GM12878 (cell line): ENCODE measurements around the gene GALNT18. TPM values are rescaled to one million over a fixed set of nuclear protein-coding genes. Genes with fewer than 3 reads are reported as not detected.

Experiments
- ATAC-seq: fragments of 200-7000 bp; cut with Tn5 transposase; 3 replicates; pipeline ENCODE4 v1.9.1; 2020; ENCODE audit warnings: mild to moderate bottlenecking, moderate library complexity
- BruUV-seq: library from RNA; stranded (reverse); fragments of 400-500 nt; replicated peaks from 2 replicates; lab custom pipeline; 2021; lab: Mats Ljungman, UMichigan
- CTCF ChIA-PET: fragments of 300-600 bp; sonication (Branson Sonifier 250); formaldehyde crosslinking; extraction: SDS; loops from one replicate; lab custom pipeline; 2021; ENCODE audit warnings: inconsistent platforms; lab: Yijun Ruan, JAX
- POLR2A ChIA-PET: fragments of 350-600 bp; formaldehyde crosslinking; extraction: SDS; loops from one replicate; lab custom pipeline; 2021; ENCODE audit warnings: inconsistent platforms; lab: Charles Lee
- RAD21 ChIA-PET: fragments of 300-600 bp; sonication (Branson Sonifier 250); formaldehyde crosslinking; loops from one replicate; lab custom pipeline; 2023; ENCODE audit warnings: antibody characterized with exemption; ENCODE audit not compliant: unreplicated experiment; lab: Charles Lee
- SMC1A ChIA-PET: fragments of 300-600 bp; sonication (Branson Sonifier 250); formaldehyde crosslinking; loops from one replicate; lab custom pipeline; 2023; ENCODE audit not compliant: unreplicated experiment, uncharacterized antibody; lab: Charles Lee
- DNase-seq: peaks from one replicate; pipeline ENCODE4 v3.0.0-alpha.2; 2011; ENCODE audit warnings: low read depth, low spot score
- FAIRE-seq: peaks from 3 replicates; lab custom pipeline; 2011; peaks lifted over from hg19 to GRCh38; lab: Jason Lieb, UNC
- H2AFZ ChIP-seq: 2 replicates; pipeline ENCODE4 v1.6.0; 2011; ENCODE audit warnings: low read depth, low read length, control low read depth; ENCODE audit not compliant: control insufficient read depth
- H3K27ac ChIP-seq: 2 replicates; pipeline ENCODE4 v1.5.1; 2011; ENCODE audit warnings: control low read depth; ENCODE audit not compliant: control insufficient read depth, insufficient read depth
- H3K27me3 ChIP-seq, 2 experiments: replicated peaks in 1 of 2; 2 replicates each; pipeline versions ENCODE4 v1.6.0 to v1.6.1; 2011; ENCODE audit warnings: low read length in 1 of 2; ENCODE audit not compliant: control insufficient read depth in 2 of 2, insufficient read depth in 2 of 2
- H3K36me3 ChIP-seq, 2 experiments: 2 replicates each; pipeline ENCODE4 v1.5.1; 2011; ENCODE audit warnings: low read length in 1 of 2; ENCODE audit not compliant: control insufficient read depth in 2 of 2, insufficient read depth in 2 of 2
- H3K4me1 ChIP-seq: 2 replicates; pipeline ENCODE4 v1.6.1; 2011; ENCODE audit warnings: mild to moderate bottlenecking, low read length, moderate library complexity, mixed read lengths; ENCODE audit not compliant: control insufficient read depth, insufficient read depth
- H3K4me2 ChIP-seq: 2 replicates; pipeline ENCODE4 v1.6.0; 2011; ENCODE audit warnings: control low read depth; ENCODE audit not compliant: control insufficient read depth, insufficient read depth
- H3K4me3 ChIP-seq: fragments of 200-600 bp; sonication (generic); 2 replicates; pipeline ENCODE4 v1.5.1; 2016
- H3K79me2 ChIP-seq: 2 replicates; pipeline ENCODE4 v1.6.0; 2011; ENCODE audit warnings: low read length; ENCODE audit not compliant: control insufficient read depth, insufficient read depth
- H3K9ac ChIP-seq: 2 replicates; pipeline ENCODE4 v1.8.0; 2011; ENCODE audit warnings: low read length, control low read depth, mixed read lengths; ENCODE audit not compliant: control insufficient read depth, insufficient read depth
- H3K9me3 ChIP-seq: replicated peaks from 3 replicates; pipeline ENCODE4 v1.5.1; 2011; ENCODE audit warnings: mild to moderate bottlenecking, low read length; ENCODE audit not compliant: control insufficient read depth, insufficient read depth
- H4K20me1 ChIP-seq: 2 replicates; pipeline ENCODE4 v1.6.0; 2011; ENCODE audit not compliant: control insufficient read depth, insufficient read depth
- GABPA ChIP-seq: IDR thresholded peaks from 2 replicates; pipeline ENCODE4 v1.6.1; 2014; ENCODE audit warnings: antibody characterized with exemption, low read depth, mild to moderate bottlenecking, inconsistent platforms
- MLLT1 ChIP-seq: fragments of 450-650 bp; IDR thresholded peaks from 2 replicates; pipeline ENCODE4 v1.6.1; 2016; ENCODE audit warnings: mild to moderate bottlenecking
- NBN ChIP-seq: fragments of 450-650 bp; IDR thresholded peaks from 2 replicates; pipeline ENCODE4 v1.6.1; 2016
- NFYB ChIP-seq: IDR thresholded peaks from 2 replicates; pipeline ENCODE4 v1.6.1; 2011; ENCODE audit warnings: low read depth, mild to moderate bottlenecking, low read length, improper control_type of control experiment, moderate library complexity; ENCODE audit not compliant: insufficient read depth
- NR2C1 ChIP-seq: fragments of 450-650 bp; IDR thresholded peaks from 2 replicates; pipeline ENCODE4 v1.6.1; 2017; ENCODE audit warnings: antibody characterized with exemption, mild to moderate bottlenecking, moderate library complexity
- RELB ChIP-seq: fragments of 450-650 bp; IDR thresholded peaks from 2 replicates; pipeline ENCODE4 v1.6.1; 2017; ENCODE audit warnings: low read depth, mild to moderate bottlenecking, moderate library complexity
- RUNX3 ChIP-seq: IDR thresholded peaks from 2 replicates; pipeline ENCODE4 v1.6.1; 2012; ENCODE audit warnings: low read length, inconsistent platforms
- TCF12 ChIP-seq: IDR thresholded peaks from 2 replicates; pipeline ENCODE4 v1.6.1; 2011; ENCODE audit warnings: low read depth, mild to moderate bottlenecking, low read length
- WGBS: methylation state at CpG from one replicate; pipeline ENCODE4 v1.1.6; 2016; ENCODE audit warnings: low lambda C conversion rate; ENCODE audit not compliant: insufficient replicate concordance, insufficient coverage; ENCODE audit errors: missing lambda C conversion rate; 5-methylcytosine and 5-hydroxymethylcytosine counted together
- in situ Hi-C: fragments of 300-500 bp; cut with MboI; formaldehyde crosslinking; loops from 9 replicates; pipeline ENCODE4 v1.14.3; 2018; ENCODE audit warnings: mixed read lengths
- intact Hi-C: fragments of 100-400 bp; cut with micrococcal nuclease; formaldehyde crosslinking; loops from one replicate; pipeline ENCODE4 v1.14.2; 2022; ENCODE audit not compliant: unreplicated experiment
- polyA plus RNA-seq, 11 experiments: library from polyadenylated mRNA; depleted of rRNA in 4 of 11; unstranded in 6 of 11; stranded (reverse) in 5 of 11; fragments of >200 nt; fragmentation: Nextera tagmentation in 4 of 11; fragmentation: Illumina TruSeq in 1 of 11; extraction: Ambion mirVana in 4 of 11; extraction: Trizol in 1 of 11; gene quantifications; 1 replicate in 1 of 11; 2 replicates in 10 of 11; pipeline versions ENCODE4 v1.2.1 to v1.2.3, GENCODE V29; 2011 to 2016; ENCODE audit warnings: inconsistent platforms in 2 of 11, missing spikeins in 2 of 11, low read depth in 1 of 11
- total RNA-seq, 4 experiments: library from RNA; depleted of rRNA in 3 of 4; stranded (reverse); fragments of >200 nt in 3 of 4; fragmentation: Illumina TruSeq in 1 of 4; extraction: Trizol in 1 of 4; gene quantifications; 2 replicates each; pipeline versions ENCODE4 v1.2.1 to v1.2.3, GENCODE V29; 2013 to 2021
- TF ChIP-seq, protein P1 (sequence below): fragments of 150-350 bp; IDR thresholded peaks from 2 replicates; pipeline ENCODE4 v1.6.1; 2016; ENCODE audit warnings: low read depth, low read length
- TF ChIP-seq, protein P2 (sequence below): IDR thresholded peaks from 2 replicates; pipeline ENCODE4 v1.6.1; 2011; ENCODE audit warnings: low read depth, mild to moderate bottlenecking, low read length, moderate library complexity, borderline replicate concordance; ENCODE audit errors: extremely low read depth
- TF ChIP-seq, protein P3 (sequence below): IDR thresholded peaks from 2 replicates; pipeline ENCODE4 v1.6.1; 2011; ENCODE audit warnings: mild to moderate bottlenecking, low read depth, low read length, moderate library complexity; ENCODE audit not compliant: insufficient replicate concordance

The GALNT18 gene
- total and polyA plus RNA-seq, 10 of the 15 experiments (the other 5 are each of a cell fraction or from before 2014, with no cell fraction given) = 1.2 to 14.2 (median 6.3) TPM

DNA sequence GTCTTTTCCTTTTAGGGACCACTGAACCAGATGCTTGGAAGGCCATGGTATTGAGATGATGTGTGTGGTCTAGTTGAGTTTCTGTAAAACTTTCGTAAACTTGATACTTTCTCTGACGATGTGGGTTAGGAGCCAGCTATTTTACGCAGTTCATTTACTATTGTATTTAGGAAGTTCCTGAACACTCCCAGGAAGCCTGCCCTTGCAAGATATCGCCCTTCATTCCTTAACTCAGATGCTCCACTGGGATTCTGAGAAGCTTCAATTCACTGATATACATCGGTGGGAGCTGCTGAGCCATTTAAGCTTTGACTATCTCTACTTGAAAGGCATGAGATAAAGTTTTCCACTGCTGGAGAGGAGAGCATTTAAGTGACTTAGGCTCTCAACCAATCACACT is 390.0 kb downstream of the GALNT18 start (continued):
- TF ChIP-seq, protein P1, sequence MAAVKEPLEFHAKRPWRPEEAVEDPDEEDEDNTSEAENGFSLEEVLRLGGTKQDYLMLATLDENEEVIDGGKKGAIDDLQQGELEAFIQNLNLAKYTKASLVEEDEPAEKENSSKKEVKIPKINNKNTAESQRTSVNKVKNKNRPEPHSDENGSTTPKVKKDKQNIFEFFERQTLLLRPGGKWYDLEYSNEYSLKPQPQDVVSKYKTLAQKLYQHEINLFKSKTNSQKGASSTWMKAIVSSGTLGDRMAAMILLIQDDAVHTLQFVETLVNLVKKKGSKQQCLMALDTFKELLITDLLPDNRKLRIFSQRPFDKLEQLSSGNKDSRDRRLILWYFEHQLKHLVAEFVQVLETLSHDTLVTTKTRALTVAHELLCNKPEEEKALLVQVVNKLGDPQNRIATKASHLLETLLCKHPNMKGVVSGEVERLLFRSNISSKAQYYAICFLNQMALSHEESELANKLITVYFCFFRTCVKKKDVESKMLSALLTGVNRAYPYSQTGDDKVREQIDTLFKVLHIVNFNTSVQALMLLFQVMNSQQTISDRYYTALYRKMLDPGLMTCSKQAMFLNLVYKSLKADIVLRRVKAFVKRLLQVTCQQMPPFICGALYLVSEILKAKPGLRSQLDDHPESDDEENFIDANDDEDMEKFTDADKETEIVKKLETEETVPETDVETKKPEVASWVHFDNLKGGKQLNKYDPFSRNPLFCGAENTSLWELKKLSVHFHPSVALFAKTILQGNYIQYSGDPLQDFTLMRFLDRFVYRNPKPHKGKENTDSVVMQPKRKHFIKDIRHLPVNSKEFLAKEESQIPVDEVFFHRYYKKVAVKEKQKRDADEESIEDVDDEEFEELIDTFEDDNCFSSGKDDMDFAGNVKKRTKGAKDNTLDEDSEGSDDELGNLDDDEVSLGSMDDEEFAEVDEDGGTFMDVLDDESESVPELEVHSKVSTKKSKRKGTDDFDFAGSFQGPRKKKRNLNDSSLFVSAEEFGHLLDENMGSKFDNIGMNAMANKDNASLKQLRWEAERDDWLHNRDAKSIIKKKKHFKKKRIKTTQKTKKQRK = no peak

DNA sequence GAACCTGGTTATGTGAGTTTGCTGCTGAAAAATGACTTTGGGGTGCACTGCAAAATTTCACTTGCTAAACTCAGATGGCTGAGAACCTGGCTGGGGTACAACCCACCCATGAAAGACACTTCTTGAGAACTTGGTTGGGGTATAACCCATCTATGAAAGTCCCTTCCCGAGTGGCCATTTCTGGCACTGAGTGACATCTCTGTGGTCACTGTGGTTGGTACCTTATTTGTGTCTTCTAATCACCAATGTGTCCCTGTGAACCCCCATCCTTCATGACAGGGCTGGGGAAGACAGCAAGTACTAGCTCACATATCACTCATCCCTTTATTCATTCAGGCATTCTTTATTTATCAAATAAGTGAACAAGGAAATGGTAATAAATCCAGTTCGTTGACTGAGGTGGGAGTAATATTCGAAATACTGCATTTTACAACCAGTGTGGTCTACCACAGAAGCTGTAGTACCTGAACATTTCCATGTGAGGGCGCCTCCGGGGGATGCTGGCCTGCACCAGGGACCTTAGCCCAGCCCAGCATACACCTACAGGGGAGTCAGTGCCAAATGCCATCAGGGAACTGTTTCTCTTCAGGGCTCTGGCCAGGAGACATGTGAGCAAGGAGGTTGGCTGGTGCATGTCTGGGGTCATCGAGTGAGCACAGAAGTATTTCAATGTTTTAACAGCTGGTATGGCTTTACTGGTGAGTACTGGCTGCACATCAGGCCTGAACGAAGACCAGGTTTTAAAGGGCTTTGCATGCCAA is 390.8 kb downstream of the GALNT18 start:
- H3K4me3 ChIP-seq = no peak overlapping the region
- ATAC-seq = peak; percentile 81
- POLR2A ChIA-PET = no interaction called here
- no peaks in the 10 kb centered on the region for H4K20me1 ChIP-seq
- H3K9ac ChIP-seq = no peak overlapping the region
- in situ Hi-C loops = no loop called here
- FAIRE-seq = no peak
- WGBS = 4% methylated on average over 7 of the region's 7 CpGs
- no peaks in the 10 kb centered on the region; the same call in 1 of the 2 replicates for H3K4me1 ChIP-seq
- no peaks in the 10 kb centered on the region for H3K36me3 ChIP-seq
- no peaks in the 10 kb centered on the region; a peak in 1 of 4 replicates for H3K27me3 ChIP-seq
- no peak overlapping the region for H3K4me2 ChIP-seq
- H2AFZ ChIP-seq = no peak overlapping the region
- SMC1A ChIA-PET = interaction anchor here (0.6 to 2.9 kb wide), 10 partner anchors 13 to 388 kb away, joined by 3 to 12 read pairs (median 4); no protein-coding TSS in a partner anchor
- RAD21 ChIA-PET = interaction anchor here (0.9 to 1.8 kb wide), 4 partner anchors 20 to 557 kb away, joined by 3 to 4 read pairs (median 4); no protein-coding TSS in a partner anchor
- no TSS peak for BruUV-seq
- H3K27ac ChIP-seq = no peak overlapping the region
- CTCF ChIA-PET = interaction anchor here (0.6 to 6.6 kb wide), 16 partner anchors 12 to 717 kb away, joined by 3 to 39 read pairs (median 4); no protein-coding TSS in a partner anchor
- peak; percentile 59 for DNase-seq
- H3K9me3 ChIP-seq = no peaks in the 10 kb centered on the region; the same call in 2 of the 3 replicates
- H3K79me2 ChIP-seq = no peaks in the 10 kb centered on the region
- intact Hi-C loops = loop anchor here (2.0 to 10.0 kb wide), 2 partner anchors 36 to 554 kb away; no protein-coding TSS in a partner anchor
- peak; percentile 45; the same call in 1 of the 2 replicates for TF ChIP-seq RUNX3
- TF ChIP-seq, protein P2, sequence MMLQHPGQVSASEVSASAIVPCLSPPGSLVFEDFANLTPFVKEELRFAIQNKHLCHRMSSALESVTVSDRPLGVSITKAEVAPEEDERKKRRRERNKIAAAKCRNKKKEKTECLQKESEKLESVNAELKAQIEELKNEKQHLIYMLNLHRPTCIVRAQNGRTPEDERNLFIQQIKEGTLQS = no peak
- TF ChIP-seq, protein P3, sequence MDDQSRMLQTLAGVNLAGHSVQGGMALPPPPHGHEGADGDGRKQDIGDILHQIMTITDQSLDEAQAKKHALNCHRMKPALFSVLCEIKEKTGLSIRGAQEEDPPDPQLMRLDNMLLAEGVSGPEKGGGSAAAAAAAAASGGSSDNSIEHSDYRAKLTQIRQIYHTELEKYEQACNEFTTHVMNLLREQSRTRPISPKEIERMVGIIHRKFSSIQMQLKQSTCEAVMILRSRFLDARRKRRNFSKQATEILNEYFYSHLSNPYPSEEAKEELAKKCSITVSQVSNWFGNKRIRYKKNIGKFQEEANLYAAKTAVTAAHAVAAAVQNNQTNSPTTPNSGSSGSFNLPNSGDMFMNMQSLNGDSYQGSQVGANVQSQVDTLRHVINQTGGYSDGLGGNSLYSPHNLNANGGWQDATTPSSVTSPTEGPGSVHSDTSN = peak; percentile 69
- no peak for TF ChIP-seq TCF12
- no peak for TF ChIP-seq NFYB
- TF ChIP-seq GABPA = no peak
- no peak for TF ChIP-seq NR2C1
- peak; percentile 58; the same call in 1 of the 2 replicates for TF ChIP-seq MLLT1
- TF ChIP-seq RELB = peak; percentile 22; the same call in 1 of the 2 replicates
- TF ChIP-seq NBN = no peak
